ENCODE measurements around the gene CACNA1I. TPM values are rescaled to one million over a fixed set of nuclear protein-coding genes. Genes with fewer than 3 reads are reported as not detected.

Gene CACNA1I
- polyA plus RNA-seq, 1 of the 3 experiments (the other 2 are of a cell fraction) = not detected

DNA sequence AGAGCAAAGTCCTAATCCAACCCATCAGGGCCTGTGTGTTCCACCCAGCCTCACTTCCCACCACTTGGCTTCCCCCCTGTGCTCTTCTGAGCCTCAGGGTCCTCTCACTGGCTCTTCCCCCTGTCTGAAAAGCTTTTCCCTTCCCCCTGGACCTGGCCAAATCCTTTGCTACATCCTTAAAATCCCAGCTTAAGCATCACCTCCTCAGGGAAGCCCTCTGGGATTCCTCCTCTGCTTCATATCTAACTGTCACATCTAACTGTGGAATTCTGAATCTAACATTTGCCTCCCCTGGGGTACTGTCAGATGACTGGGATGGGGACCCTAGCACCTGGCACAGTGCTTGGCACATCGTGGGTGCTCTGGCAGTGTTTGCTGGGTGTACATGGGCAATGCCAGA is 985 bp downstream of the CACNA1I start:
- ChIA-PET CTCF (no interaction called here), POLR2A (no interaction called here)
- Histone ChIP-seq H3F3A (replicated peaks; ENCODE audit: insufficient read depth) (no peaks in the 10 kb centered on the region), H2AFZ (ENCODE audit: low read depth) (no peak overlapping the region), H3K9me2 (no peaks in the 10 kb centered on the region), H3K9ac (no peak overlapping the region), H3K4me1 (ENCODE audit: control insufficient read depth in 1 of 2, insufficient read depth in 2 of 2, low read depth in 1 of 2, low read length in 1 of 2) (0 out of 4 replicates have a peak, but pooled peaks cover 0 to 9% of the 10 kb centered on the region in 2 experiments), H3K9me3 (no peaks in the 10 kb centered on the region), H4K20me1 (ENCODE audit: insufficient read depth) (no peaks in the 10 kb centered on the region), H3K4me2 (no peak overlapping the region), H3K4me3 (ENCODE audit: low read depth in 2 of 2, low read length in 1 of 2) (no peak overlapping the region), H3K27me3 (ENCODE audit: insufficient read depth) (no peaks in the 10 kb centered on the region), H3K27ac (ENCODE audit: low read depth in 2 of 2, low read length in 1 of 2) (no peak overlapping the region), H3K79me2 (ENCODE audit: insufficient read depth) (no peaks in the 10 kb centered on the region), H3K36me3 (replicated peaks in 1 of 2; ENCODE audit: control insufficient read depth in 1 of 2, insufficient read depth in 2 of 2, low read length in 1 of 2) (no peaks in the 10 kb centered on the region)
- TF ChIP-seq GATA2 (CRISPR knock-in tag; IDR thresholded peaks at IDR 0.05) (no peak), EZH2phosphoT487 (IDR thresholded peaks at IDR 0.05; ENCODE audit: borderline replicate concordance, low read depth) (no peak), ELF1 (IDR thresholded peaks at IDR 0.05) (no peak), TAF1 (IDR thresholded peaks at IDR 0.05; ENCODE audit: borderline replicate concordance, low read depth, low read length) (no peak), FOXM1 (IDR thresholded peaks at IDR 0.05; ENCODE audit: low read depth) (no peak), SIN3A (IDR thresholded peaks at IDR 0.05; ENCODE audit: borderline replicate concordance, low read depth, low read length) (no peak), REST (IDR thresholded peaks at IDR 0.05; ENCODE audit: low read depth, low read length) (no peak), EP300 (IDR thresholded peaks at IDR 0.05; ENCODE audit: borderline replicate concordance in 1 of 2, low read depth in 1 of 2, low read length in 1 of 2) (no peak), RCOR1 (IDR thresholded peaks at IDR 0.05; ENCODE audit: low read length) (no peak), GABPA (IDR thresholded peaks at IDR 0.05; ENCODE audit: low read depth) (no peak)
- TF ChIP-seq, protein P1, sequence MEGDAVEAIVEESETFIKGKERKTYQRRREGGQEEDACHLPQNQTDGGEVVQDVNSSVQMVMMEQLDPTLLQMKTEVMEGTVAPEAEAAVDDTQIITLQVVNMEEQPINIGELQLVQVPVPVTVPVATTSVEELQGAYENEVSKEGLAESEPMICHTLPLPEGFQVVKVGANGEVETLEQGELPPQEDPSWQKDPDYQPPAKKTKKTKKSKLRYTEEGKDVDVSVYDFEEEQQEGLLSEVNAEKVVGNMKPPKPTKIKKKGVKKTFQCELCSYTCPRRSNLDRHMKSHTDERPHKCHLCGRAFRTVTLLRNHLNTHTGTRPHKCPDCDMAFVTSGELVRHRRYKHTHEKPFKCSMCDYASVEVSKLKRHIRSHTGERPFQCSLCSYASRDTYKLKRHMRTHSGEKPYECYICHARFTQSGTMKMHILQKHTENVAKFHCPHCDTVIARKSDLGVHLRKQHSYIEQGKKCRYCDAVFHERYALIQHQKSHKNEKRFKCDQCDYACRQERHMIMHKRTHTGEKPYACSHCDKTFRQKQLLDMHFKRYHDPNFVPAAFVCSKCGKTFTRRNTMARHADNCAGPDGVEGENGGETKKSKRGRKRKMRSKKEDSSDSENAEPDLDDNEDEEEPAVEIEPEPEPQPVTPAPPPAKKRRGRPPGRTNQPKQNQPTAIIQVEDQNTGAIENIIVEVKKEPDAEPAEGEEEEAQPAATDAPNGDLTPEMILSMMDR (IDR thresholded peaks at IDR 0.05) = no peak
- TF ChIP-seq, protein P2, sequence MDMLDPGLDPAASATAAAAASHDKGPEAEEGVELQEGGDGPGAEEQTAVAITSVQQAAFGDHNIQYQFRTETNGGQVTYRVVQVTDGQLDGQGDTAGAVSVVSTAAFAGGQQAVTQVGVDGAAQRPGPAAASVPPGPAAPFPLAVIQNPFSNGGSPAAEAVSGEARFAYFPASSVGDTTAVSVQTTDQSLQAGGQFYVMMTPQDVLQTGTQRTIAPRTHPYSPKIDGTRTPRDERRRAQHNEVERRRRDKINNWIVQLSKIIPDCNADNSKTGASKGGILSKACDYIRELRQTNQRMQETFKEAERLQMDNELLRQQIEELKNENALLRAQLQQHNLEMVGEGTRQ (IDR thresholded peaks at IDR 0.05; ENCODE audit: borderline replicate concordance, low read depth, low read length) = no peak
- no peak for DNase-seq
- WGBS (ENCODE audit: low lambda C conversion rate) = no CpG with 5 or more reads among the region's 1 CpG

All from SK-N-SH (cell line).